HCEC 1CT (cell line): ENCODE measurements around the gene ERCC6.

Experiments
- DNase-seq: peaks from one replicate; pipeline ENCODE4 v3.0.0-alpha.2; 2017

Gene ERCC6

DNA sequence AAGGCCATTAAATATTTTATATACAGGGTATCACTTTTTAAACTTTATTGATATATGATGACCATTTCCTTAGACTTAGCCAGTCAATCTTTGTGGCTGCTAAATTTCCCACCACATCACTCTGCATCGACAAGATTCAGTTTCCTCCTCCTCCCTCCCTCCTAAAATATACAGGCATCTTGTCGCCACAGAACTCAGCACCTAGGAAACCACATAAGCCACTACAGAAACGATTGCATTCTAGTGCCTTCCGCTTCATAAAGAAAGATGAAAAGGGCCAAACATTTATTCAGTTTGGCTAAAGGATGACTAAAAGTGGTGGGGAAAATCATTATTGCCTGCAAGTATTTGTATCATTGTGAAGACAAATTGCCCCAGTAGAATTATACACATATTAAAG lies 30.7 kb downstream of the ERCC6 start:
- no peak for DNase-seq

- no peak for DNase-seq
Measured at GRCh38 chr10:49505589-49505988, 33.3 kb downstream of the ERCC6 start.

DNA sequence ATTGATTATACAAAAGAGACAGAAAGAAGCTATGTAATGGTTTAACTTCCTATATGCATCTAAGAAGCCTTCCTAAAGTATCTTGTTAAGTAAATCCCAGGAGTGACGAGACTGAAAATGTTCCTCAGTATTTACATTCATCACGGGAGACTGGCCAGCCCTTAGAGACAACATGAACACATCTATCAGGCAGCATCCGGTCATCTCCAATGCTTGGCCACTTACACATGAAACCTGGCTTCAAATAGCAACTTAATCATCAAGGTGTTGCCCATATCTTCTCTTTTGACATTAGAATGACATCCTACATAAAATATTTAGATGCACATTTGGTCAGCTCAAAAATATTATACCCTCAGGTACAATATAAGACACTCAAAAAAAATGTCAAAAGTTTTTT lies 33.8 kb downstream of the ERCC6 start:
- no peak for DNase-seq

GRCh38 chr10:49504528-49504927 lies 34.4 kb downstream of the ERCC6 start:
- no peak for DNase-seq

DNA sequence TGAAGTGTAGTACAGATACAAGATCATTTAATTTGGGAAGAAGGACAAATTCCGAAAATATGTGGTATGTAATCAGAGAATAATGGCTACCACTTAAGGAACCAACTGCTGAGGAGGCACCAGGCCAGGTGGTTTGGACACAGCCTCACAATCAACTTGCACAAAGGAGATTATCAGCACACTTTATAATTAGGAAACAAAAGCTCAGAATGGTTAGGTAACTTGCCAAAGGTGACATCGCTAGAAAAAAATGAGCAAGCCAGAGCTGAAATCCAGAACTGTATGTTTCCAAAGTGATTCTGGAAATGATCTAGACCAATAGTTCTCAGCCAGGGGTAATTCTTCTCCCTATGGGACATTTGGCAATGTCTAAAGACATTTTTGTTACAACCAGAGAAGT lies 36.6 kb downstream of the ERCC6 start:
- no peak for DNase-seq

GRCh38 chr10:49500412-49500811 lies 38.5 kb downstream of the ERCC6 start:
- DNase-seq: no peak

GRCh38 chr10:49499305-49499851 lies 39.5 kb downstream of the ERCC6 start:
- DNase-seq: no peak

DNA sequence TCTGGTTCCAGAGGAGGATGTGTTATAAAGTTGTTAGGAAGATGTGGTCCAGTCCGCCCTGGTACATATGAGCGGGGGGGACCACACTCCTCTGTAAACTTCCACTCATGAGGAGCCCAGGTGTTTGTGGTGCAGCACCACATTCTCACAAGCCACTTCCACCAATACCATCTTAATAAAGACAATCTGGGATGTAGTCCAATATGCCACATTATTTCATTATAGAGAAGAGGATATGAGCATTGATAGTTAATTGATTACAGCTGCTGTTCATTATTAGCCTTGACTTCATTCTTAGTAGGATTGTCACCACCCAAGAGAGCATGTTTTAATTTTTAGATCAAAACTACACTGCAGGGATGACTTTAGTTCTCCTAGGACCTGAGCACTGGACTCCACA lies 40.5 kb downstream of the ERCC6 start:
- no peak for DNase-seq

DNA sequence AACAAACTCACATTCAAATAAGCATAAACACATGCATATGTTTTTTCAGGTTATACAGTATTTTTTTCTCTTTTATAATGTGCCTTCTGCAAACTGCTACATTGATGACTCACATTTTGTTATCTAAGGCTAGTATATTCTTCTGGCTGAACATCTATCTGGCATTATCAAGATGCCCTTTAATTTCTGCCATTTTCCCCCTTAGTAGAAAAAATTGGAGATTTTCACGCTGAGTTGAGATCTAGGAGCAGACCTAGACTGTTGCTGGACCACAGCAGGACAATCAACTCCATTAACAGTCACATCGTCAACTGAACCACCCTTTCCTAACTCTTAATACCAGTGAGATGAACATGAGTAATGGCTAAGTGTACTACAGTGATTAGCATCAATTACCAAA lies 41.6 kb downstream of the ERCC6 start:
- DNase-seq: no peak

GRCh38 chr10:49488056-49488717 lies 50.7 kb downstream of the ERCC6 start:
- DNase-seq: no peak

DNA sequence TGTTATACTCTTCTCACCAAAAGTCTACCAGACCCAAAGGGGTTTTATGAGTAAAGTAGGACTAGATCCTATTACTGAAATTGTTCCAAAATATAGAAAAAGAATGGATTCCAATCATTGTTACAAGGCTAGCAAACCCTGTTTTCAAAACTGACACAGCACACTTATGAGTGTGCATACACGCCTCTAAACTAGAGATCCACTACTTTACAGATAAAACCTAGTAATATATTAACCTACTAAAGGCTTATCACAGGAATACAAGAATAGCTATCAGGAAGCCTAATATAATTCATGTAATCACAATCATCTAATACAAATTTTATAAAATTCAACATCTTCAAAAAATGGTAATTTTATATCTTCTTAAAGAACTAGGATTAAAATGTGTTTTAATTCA lies 52.2 kb downstream of the ERCC6 start:
- no peak for DNase-seq

- DNase-seq: no peak
Measured at GRCh38 chr10:49486009-49486408, 52.9 kb downstream of the ERCC6 start.

- DNase-seq: peak; percentile 27
Measured at GRCh38 chr10:49484486-49485235, 54.3 kb downstream of the ERCC6 start.

DNA sequence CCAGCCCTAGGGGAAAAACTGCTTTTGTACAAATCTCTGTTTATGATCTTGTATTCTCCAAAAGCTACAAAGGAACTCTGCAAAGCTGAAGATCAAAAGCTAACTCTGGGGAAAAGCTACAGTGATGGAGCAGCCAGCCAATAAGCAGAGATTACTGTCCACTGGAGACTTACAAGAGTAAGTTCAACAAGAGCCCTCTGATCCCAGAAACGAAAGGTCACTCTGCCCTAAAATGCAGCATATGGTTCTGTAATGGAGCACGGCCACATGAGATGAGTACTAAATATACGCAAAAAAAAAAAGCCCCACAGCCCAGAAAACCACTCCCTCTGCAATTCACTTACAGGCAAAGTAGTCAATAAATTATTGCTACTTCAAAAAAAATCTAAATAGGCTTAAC lies 60.1 kb downstream of the ERCC6 start:
- no peak for DNase-seq

- DNase-seq: peak; percentile 67
Measured at GRCh38 chr10:49474901-49475300, 64.0 kb downstream of the ERCC6 start.

GRCh38 chr10:49471532-49471931 lies 67.4 kb downstream of the ERCC6 start:
- DNase-seq: no peak

GRCh38 chr10:49465736-49466135 lies 73.2 kb downstream of the ERCC6 start:
- no peak for DNase-seq
